ENCODE data around the gene ZBTB7A. TPM values are rescaled to one million over a fixed set of nuclear protein-coding genes. Genes with fewer than 3 reads are reported as not detected.
"Not testable (repeated sequence)": the region's sequence is repeated elsewhere in the genome, so short reads cannot be mapped to it uniquely, and the experiment has no call there.

ZBTB7A gene
- total RNA-seq, 2 experiments from 2014 or later: 24.0 to 26.4 TPM

GRCh38 chr19:4007836-4008539, 58.7 kb downstream of the ZBTB7A start:
- intact Hi-C loops (cut with DNase I, micrococcal nuclease): loop anchor here (1.0 to 5.0 kb wide), 17 partner anchors 18 to 1819 kb away; partner anchors contain the start of genes ANKRD24 (in 1 of the 2), DAPK3 (in 1 of the 2), EEF2 (in 1 of the 2) and FZR1 (in 1 of the 2)
- Mint-ChIP-seq H3K4me3 (peak overlapping the region; percentile 75), H3K4me1 (peaks cover 27% of the 10 kb centered on the region), H3K36me3 (ENCODE audit: low read depth) (peaks cover 2% of the 10 kb centered on the region), H3K27ac (peak overlapping the region; percentile 71), H3K27me3 (no peaks in the 10 kb centered on the region), H3K9me3 (ENCODE audit: low read depth) (no peaks in the 10 kb centered on the region)
- peak; percentile 58 for DNase-seq
- POLR2A ChIA-PET: interaction anchor here (0.7 to 1.5 kb wide), 3 partner anchors 21 to 580 kb away, joined by 3 to 6 read pairs (median 5); partner anchors contain the start of gene EEF2
- CTCF ChIA-PET: interaction anchor here (0.9 to 2.6 kb wide), 4 partner anchors 10 to 178 kb away, joined by 3 to 11 read pairs (median 3); no protein-coding TSS in a partner anchor
- ATAC-seq: peak; percentile 1

- intact Hi-C loops (cut with DNase I, micrococcal nuclease): loop anchor here (1.0 to 5.0 kb wide), 17 partner anchors 17 to 1820 kb away; partner anchors contain the start of genes ANKRD24 (in 1 of the 2), DAPK3 (in 1 of the 2), EEF2 (in 1 of the 2) and FZR1 (in 1 of the 2)
- CTCF ChIA-PET: interaction anchor here (0.6 to 2.6 kb wide), 10 partner anchors 10 to 1941 kb away, joined by 3 to 11 read pairs (median 3); partner anchors contain the start of gene EEF2
- POLR2A ChIA-PET: interaction anchor here (0.7 to 1.5 kb wide), 4 partner anchors 20 to 580 kb away, joined by 3 to 6 read pairs (median 4); partner anchors contain the start of gene EEF2
Observed at GRCh38 chr19:4007021-4007835, 59.5 kb downstream of the ZBTB7A start, which contains the start of gene PIAS4. PIAS4 (plus strand) TSS chr19:4007736; CDS start chr19:4007761, 25 bp downstream.

GRCh38 chr19:4005436-4005835, 61.3 kb downstream of the ZBTB7A start:
- not testable (repeated sequence) for ATAC-seq
- POLR2A ChIA-PET: interaction anchor here (0.7 kb wide), 1 partner anchor 181 kb away, joined by 3 read pairs; no protein-coding TSS in a partner anchor

More at GRCh38 chr19:4007021-4007835, 59.5 kb downstream of the ZBTB7A start, which contains the start of gene PIAS4:
- Mint-ChIP-seq H3K36me3 (ENCODE audit: low read depth) (no peaks in the 10 kb centered on the region), H3K27me3 (no peaks in the 10 kb centered on the region), H3K9me3 (ENCODE audit: low read depth) (no peaks in the 10 kb centered on the region), H3K27ac (peak within 1 kb of the TSS; percentile 71), H3K4me1 (peaks cover 27% of the 10 kb centered on the region), H3K4me3 (peak within 1 kb of the TSS; percentile 75)
- ATAC-seq (peak; percentile 92), DNase-seq (peak; percentile 97)

GRCh38 chr19:4000798-4001197, 65.9 kb downstream of the ZBTB7A start:
- H3K9me3 Mint-ChIP-seq (ENCODE audit: low read depth); H3K36me3 Mint-ChIP-seq (ENCODE audit: low read depth); H3K27ac Mint-ChIP-seq; H3K27me3 Mint-ChIP-seq; DNase-seq; intact Hi-C loops (cut with DNase I, micrococcal nuclease); H3K4me3 Mint-ChIP-seq; H3K4me1 Mint-ChIP-seq; ATAC-seq: not testable (repeated sequence)
- ChIA-PET CTCF (interaction anchor here (0.6 to 1.1 kb wide), 2 partner anchors 10 to 108 kb away, joined by 3 read pairs; no protein-coding TSS in a partner anchor), POLR2A (interaction anchor here (0.7 kb wide), 1 partner anchor 84 kb away, joined by 3 read pairs; no protein-coding TSS in a partner anchor)

More at GRCh38 chr19:4005436-4005835, 61.3 kb downstream of the ZBTB7A start:
- H3K4me1 Mint-ChIP-seq: peaks cover 22% of the 10 kb centered on the region
- H3K9me3 Mint-ChIP-seq (ENCODE audit: low read depth); DNase-seq; H3K36me3 Mint-ChIP-seq (ENCODE audit: low read depth); H3K27ac Mint-ChIP-seq; H3K27me3 Mint-ChIP-seq: not testable (repeated sequence)
- CTCF ChIA-PET: interaction anchor here (1.0 to 2.2 kb wide), 2 partner anchors 15 to 135 kb away, joined by 5 to 7 read pairs; no protein-coding TSS in a partner anchor
- peak overlapping the region; percentile 32 for H3K4me3 Mint-ChIP-seq
- intact Hi-C loops (cut with DNase I, micrococcal nuclease): loop anchor here (5.0 kb wide), 2 partner anchors 57 to 1822 kb away; no protein-coding TSS in a partner anchor

GRCh38 chr19:3998667-3999412, 67.9 kb downstream of the ZBTB7A start:
- H3K36me3 Mint-ChIP-seq (ENCODE audit: low read depth); H3K27me3 Mint-ChIP-seq; DNase-seq; H3K27ac Mint-ChIP-seq; CTCF ChIA-PET; H3K9me3 Mint-ChIP-seq (ENCODE audit: low read depth); H3K4me1 Mint-ChIP-seq; ATAC-seq; H3K4me3 Mint-ChIP-seq; intact Hi-C loops (cut with DNase I, micrococcal nuclease); POLR2A ChIA-PET: not testable (repeated sequence)

- CTCF ChIA-PET: interaction anchor here (0.8 to 1.3 kb wide), 2 partner anchors 12 to 177 kb away, joined by 3 read pairs; partner anchors contain the start of gene PIAS4
- H3K27ac Mint-ChIP-seq: no peak overlapping the region
- POLR2A ChIA-PET: no interaction called here
- intact Hi-C loops (cut with DNase I, micrococcal nuclease): no loop called here
- DNase-seq (no peak), ATAC-seq (no peak)
- H3K9me3 Mint-ChIP-seq (ENCODE audit: low read depth): no peaks in the 10 kb centered on the region
- peaks cover 3% of the 10 kb centered on the region for H3K4me1 Mint-ChIP-seq
- H3K4me3 Mint-ChIP-seq: no peak overlapping the region
- H3K36me3 Mint-ChIP-seq (ENCODE audit: low read depth): no peaks in the 10 kb centered on the region
- no peaks in the 10 kb centered on the region for H3K27me3 Mint-ChIP-seq
Observed at GRCh38 chr19:3995607-3996006, 71.1 kb downstream of the ZBTB7A start.

Other genes starting within 250 kb of the ZBTB7A start
- gene ZFR2, start 197.9 kb downstream of the ZBTB7A start, total RNA-seq: under 1 TPM; 0.23 to 0.51 TPM
- under 1 TPM in 1 of 2 experiments, not detected in 1; 0.07 TPM for gene ATCAY, start 186.2 kb downstream of the ZBTB7A start, total RNA-seq
- gene NMRK2, start 133.8 kb downstream of the ZBTB7A start, total RNA-seq: not detected
- 10 to 100 TPM; 26.7 to 27.6 TPM for gene DAPK3, start 95.8 kb downstream of the ZBTB7A start, total RNA-seq
- gene EEF2, start 81.4 kb downstream of the ZBTB7A start, total RNA-seq: 1,000 to 10,000 TPM; 3,116 to 3,255 TPM
- 10 to 100 TPM; 23.0 to 37.3 TPM for gene PIAS4, start 59.2 kb downstream of the ZBTB7A start, total RNA-seq
- gene MAP2K2, start 57.2 kb upstream of the ZBTB7A start, total RNA-seq: 100 to 1,000 TPM; 108 to 133 TPM
- gene CREB3L3, start 86.7 kb upstream of the ZBTB7A start, total RNA-seq: not detected
- gene SIRT6, start 115.7 kb upstream of the ZBTB7A start, total RNA-seq: 10 to 100 TPM; 26.2 to 29.4 TPM
- gene ANKRD24, start 115.8 kb upstream of the ZBTB7A start, total RNA-seq: 1 to 10 TPM; 1.1 to 1.3 TPM
- 10 to 100 TPM; 14.5 to 16.8 TPM for gene EBI3, start 162.6 kb upstream of the ZBTB7A start, total RNA-seq
- gene YJU2, start 180.2 kb upstream of the ZBTB7A start, total RNA-seq: 10 to 100 TPM; 29.8 to 34.8 TPM
- gene SHD, start 212.4 kb upstream of the ZBTB7A start, total RNA-seq: not detected
- 10 to 100 TPM; 15.8 to 16.1 TPM for gene TMIGD2, start 235.5 kb upstream of the ZBTB7A start, total RNA-seq
- 10 to 100 TPM; 23.1 to 25.3 TPM for gene FSD1, start 237.7 kb upstream of the ZBTB7A start, total RNA-seq